A549 (cell line): ENCODE results near the gene DDN. TPM values are rescaled to one million over a fixed set of nuclear protein-coding genes. Genes with fewer than 3 reads are reported as not detected.

Experiments
- ATAC-seq, 2 experiments: fragments of 200-7000 bp in 1 of 2; fragments of >200 bp in 1 of 2; cut with Nextera tagmentation in 1 of 2; cut with Tn5 transposase in 1 of 2; 3 replicates each; pipeline versions ENCODE4 v1.8.0 to v1.9.1; 2018 to 2020; ENCODE audit warnings: mild to moderate bottlenecking in 1 of 2, moderate library complexity in 1 of 2
- CTCF ChIA-PET: fragments of 300-600 bp; sonication (Branson Sonifier 250); formaldehyde crosslinking; extraction: SDS; loops from one replicate; lab custom pipeline; 2021; ENCODE audit warnings: antibody characterized with exemption, inconsistent platforms; lab: Yijun Ruan, JAX
- POLR2A ChIA-PET: fragments of 350-600 bp; formaldehyde crosslinking; extraction: SDS; loops from one replicate; lab custom pipeline; 2021; ENCODE audit warnings: antibody characterized with exemption, inconsistent platforms; lab: Yijun Ruan, JAX
- DNase-seq, 2 experiments: peaks; one replicate each; pipeline versions ENCODE4 v3.0.0 to v3.0.0-alpha.2; 2011 to 2016; ENCODE audit warnings: low read depth in 1 of 2, low spot score in 1 of 2
- FAIRE-seq: peaks from 2 replicates; lab custom pipeline; 2011; peaks lifted over from hg19 to GRCh38; lab: Jason Lieb, UNC
- H3K27ac ChIP-seq, 2 experiments: fragments of >200 bp; sonication (Bioruptor Twin); formaldehyde crosslinking; 3 replicates each; pipeline ENCODE4 v1.5.1; 2016 to 2017
- H3K4me1 ChIP-seq: fragments of >200 bp; sonication (Bioruptor Twin); formaldehyde crosslinking; 3 replicates; pipeline ENCODE4 v1.6.1; 2016
- H3K4me2 ChIP-seq: fragments of >200 bp; sonication (Bioruptor Twin); formaldehyde crosslinking; 3 replicates; pipeline ENCODE4 v1.6.1; 2016
- H3K4me3 ChIP-seq: fragments of >200 bp; sonication (Bioruptor Twin); formaldehyde crosslinking; 3 replicates; pipeline ENCODE4 v1.5.1; 2016
- H3K9me3 ChIP-seq: fragments of >200 bp; sonication (Bioruptor Twin); formaldehyde crosslinking; 3 replicates; pipeline ENCODE4 v1.6.1; 2016
- CBX2 ChIP-seq: fragments of 200-600 bp; sonication (generic); IDR thresholded peaks from 2 replicates; pipeline ENCODE4 v1.6.1; 2016; ENCODE audit warnings: low read depth, mild to moderate bottlenecking, borderline replicate concordance
- CBX8 ChIP-seq: fragments of 200-600 bp; sonication (generic); IDR thresholded peaks from 2 replicates; pipeline ENCODE4 v1.6.1; 2016
- CHD2 ChIP-seq: fragments of 150-350 bp; IDR thresholded peaks from 2 replicates; pipeline ENCODE4 v1.6.1; 2014; ENCODE audit warnings: low read length; ENCODE audit not compliant: partially characterized antibody
- CHD4 ChIP-seq: fragments of 200-600 bp; sonication (generic); IDR thresholded peaks from 2 replicates; pipeline ENCODE4 v1.6.1; 2016; ENCODE audit warnings: antibody characterized with exemption, mild to moderate bottlenecking, borderline replicate concordance
- EP300 ChIP-seq, 2 experiments: fragments of >200 bp; sonication (Bioruptor Twin); formaldehyde crosslinking; IDR thresholded peaks; 2 replicates in 1 of 2; 3 replicates in 1 of 2; pipeline ENCODE4 v1.6.1; 2016 to 2017
- ESRRA ChIP-seq: fragments of 150-350 bp; IDR thresholded peaks from 2 replicates; pipeline ENCODE4 v1.6.1; 2014; ENCODE audit warnings: mild to moderate bottlenecking, low read length, borderline replicate concordance
- GATA3 ChIP-seq: IDR thresholded peaks from 2 replicates; pipeline ENCODE4 v1.6.1; 2012; ENCODE audit warnings: borderline replicate concordance
- HEYL ChIP-seq: fragments of 250-450 bp; sonication (Bioruptor Pico); IDR thresholded peaks from 2 replicates; pipeline ENCODE4 v1.8.0; 2021; ENCODE audit warnings: mild to moderate bottlenecking, moderate library complexity
- HOXB13 ChIP-seq: fragments of 250-450 bp; sonication (Bioruptor Pico); IDR thresholded peaks from 2 replicates; pipeline ENCODE4 v1.5.0; 2020; ENCODE audit warnings: low read depth, mild to moderate bottlenecking, moderate library complexity
- HOXB5 ChIP-seq: fragments of 250-450 bp; sonication (Bioruptor Pico); IDR thresholded peaks from 2 replicates; pipeline ENCODE4 v1.5.0; 2020; ENCODE audit warnings: mild to moderate bottlenecking, moderate library complexity
- JUNB ChIP-seq: fragments of >200 bp; sonication (Bioruptor Twin); formaldehyde crosslinking; IDR thresholded peaks from 2 replicates; pipeline ENCODE4 v1.6.1; 2016
- KDM1A ChIP-seq: fragments of 200-600 bp; sonication (generic); IDR thresholded peaks from 2 replicates; pipeline ENCODE4 v1.6.1; 2016; ENCODE audit warnings: low read depth, mild to moderate bottlenecking
- KDM5A ChIP-seq: fragments of 200-600 bp; sonication (generic); IDR thresholded peaks from 2 replicates; pipeline ENCODE4 v1.6.1; 2016; ENCODE audit warnings: antibody characterized with exemption, mild to moderate bottlenecking
- MAFK ChIP-seq: fragments of 450-650 bp; IDR thresholded peaks from 2 replicates; pipeline ENCODE4 v1.6.1; 2014; ENCODE audit not compliant: partially characterized antibody
- MAZ ChIP-seq: fragments of 150-350 bp; IDR thresholded peaks from 2 replicates; pipeline ENCODE4 v1.6.1; 2014; ENCODE audit warnings: antibody characterized with exemption, low read depth, low read length, borderline replicate concordance
- NFE2L2 ChIP-seq: fragments of 150-350 bp; conservative IDR thresholded peaks from 2 replicates; pipeline ENCODE4 v1.6.1; 2014; ENCODE audit warnings: low read length
- NPAS2 ChIP-seq: fragments of 250-450 bp; sonication (Bioruptor Pico); IDR thresholded peaks from 2 replicates; pipeline ENCODE4 v1.8.0; 2022; ENCODE audit warnings: mild to moderate bottlenecking, moderate library complexity, borderline replicate concordance
- RAD21 ChIP-seq, 2 experiments: fragments of >200 bp in 1 of 2; sonication (Bioruptor Twin) in 1 of 2; formaldehyde crosslinking in 1 of 2; IDR thresholded peaks in 1 of 2; conservative IDR thresholded peaks in 1 of 2; 2 replicates in 1 of 2; 3 replicates in 1 of 2; pipeline ENCODE4 v1.6.1; 2012 to 2018; ENCODE audit warnings: inconsistent platforms in 1 of 2
- RCOR1 ChIP-seq: fragments of 150-350 bp; IDR thresholded peaks from 2 replicates; pipeline ENCODE4 v1.6.1; 2014; ENCODE audit warnings: antibody characterized with exemption, low read length, low read depth
- RFX5 ChIP-seq: fragments of 450-650 bp; IDR thresholded peaks from 2 replicates; pipeline ENCODE4 v1.7.1; 2014; ENCODE audit warnings: antibody characterized with exemption, mild to moderate bottlenecking, moderate library complexity
- SMC3 ChIP-seq: fragments of >200 bp; sonication (Bioruptor Twin); formaldehyde crosslinking; IDR thresholded peaks from 3 replicates; pipeline ENCODE4 v1.6.1; 2018; ENCODE audit warnings: inconsistent platforms
- SREBF2 ChIP-seq: fragments of 450-650 bp; IDR thresholded peaks from 2 replicates; pipeline ENCODE4 v1.6.1; 2014; ENCODE audit warnings: mild to moderate bottlenecking, moderate library complexity
- ZC3H11A ChIP-seq: fragments of 450-650 bp; IDR thresholded peaks from 2 replicates; pipeline ENCODE4 v1.6.1; 2014; ENCODE audit warnings: antibody characterized with exemption, mild to moderate bottlenecking
- ZFP36 ChIP-seq: fragments of 450-650 bp; IDR thresholded peaks from 2 replicates; pipeline ENCODE4 v1.6.1; 2014; ENCODE audit warnings: borderline replicate concordance; ENCODE audit not compliant: partially characterized antibody
- ZNF302 ChIP-seq: fragments of 250-450 bp; sonication (Bioruptor Pico); IDR thresholded peaks from 2 replicates; pipeline ENCODE4 v1.9.0; 2021; ENCODE audit warnings: inconsistent platforms, mild to moderate bottlenecking, moderate library complexity
- WGBS: methylation state at CpG from one replicate; pipeline ENCODE4 v1.1.6; 2017; ENCODE audit errors: missing lambda C conversion rate; 5-methylcytosine and 5-hydroxymethylcytosine counted together
- polyA plus RNA-seq, 4 experiments: library from polyadenylated mRNA; depleted of rRNA in 3 of 4; stranded (reverse); fragments of >200 nt; fragmentation: RNase III in 1 of 4; extraction: RNeasy Plus Mini Kit Qiagen cat#74134 plus additional on column Dnase treatment in 1 of 4; gene quantifications; 2 replicates in 3 of 4; 3 replicates in 1 of 4; pipeline ENCODE4 v1.2.3, GENCODE V29; 2011 to 2017
- TF ChIP-seq, protein P1 (sequence below): IDR thresholded peaks from 2 replicates; pipeline ENCODE4 v1.6.1; 2012; ENCODE audit warnings: low read depth, borderline replicate concordance
- TF ChIP-seq, protein P2 (sequence below): fragments of 250-450 bp; sonication (Bioruptor Pico); IDR thresholded peaks from 2 replicates; pipeline ENCODE4 v1.5.0; 2020; ENCODE audit warnings: low read depth, mild to moderate bottlenecking, moderate library complexity
- TF ChIP-seq, protein P3 (sequence below): fragments of 150-350 bp; IDR thresholded peaks from 2 replicates; pipeline ENCODE4 v1.6.1; 2014; ENCODE audit warnings: low read depth, mild to moderate bottlenecking, low read length
- TF ChIP-seq, protein P4 (sequence below): IDR thresholded peaks from 2 replicates; pipeline ENCODE4 v1.6.1; 2012

Gene DDN
- polyA plus RNA-seq, 2 of the 4 experiments (the other 2 are of a cell fraction), result 0.12 to 0.50 TPM

DNA sequence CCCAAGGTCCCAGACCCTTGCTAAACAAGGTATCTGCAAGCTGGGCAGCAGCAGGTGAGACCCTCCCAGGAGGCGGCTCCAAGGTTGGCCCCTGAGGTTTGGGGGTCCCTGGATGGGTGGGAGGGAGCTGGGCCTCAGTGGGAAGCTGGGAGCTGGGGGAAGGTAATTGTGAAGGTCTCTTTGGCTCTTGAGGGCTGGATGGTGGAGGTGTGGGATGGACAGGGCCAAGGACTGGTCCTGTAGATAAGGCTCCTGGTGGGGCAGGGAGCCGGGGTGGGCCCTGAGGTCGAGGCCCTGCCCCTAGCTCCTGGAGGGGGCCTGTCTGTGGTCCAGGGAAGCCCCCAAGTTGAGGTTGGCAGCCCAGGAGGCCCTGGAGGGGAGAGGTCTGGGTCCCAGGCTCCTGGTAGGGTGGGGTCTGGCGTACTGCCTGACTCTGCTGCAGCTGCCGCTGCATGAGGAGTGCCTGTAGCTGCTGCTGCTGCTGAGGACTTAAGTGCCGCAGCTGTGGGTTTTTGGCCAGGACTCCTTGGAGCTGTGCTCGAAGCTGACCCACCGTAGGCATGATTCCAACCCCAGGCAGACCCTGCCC, 32.5 kb upstream of the DDN start:
- POLR2A ChIA-PET, result interaction anchor here (0.7 kb wide), 1 partner anchor 12 kb away, joined by 3 read pairs; no protein-coding TSS in a partner anchor
- no peaks in the 10 kb centered on the region for H3K9me3 ChIP-seq
- no peak overlapping the region for H3K4me2 ChIP-seq
- FAIRE-seq (no peak), ATAC-seq (peak in 1 of 2 experiments; percentile 4; a peak in 3 of 6 replicates), DNase-seq (no peak)
- 91% methylated on average over 6 of the region's 8 CpGs for WGBS
- CTCF ChIA-PET, result interaction anchor here (0.6 to 5.2 kb wide), 6 partner anchors 9 to 43 kb away, joined by 3 to 34 read pairs (median 5); no protein-coding TSS in a partner anchor
- no peaks in the 10 kb centered on the region for H3K4me1 ChIP-seq
- no peak overlapping the region for H3K27ac ChIP-seq
- no peak overlapping the region for H3K4me3 ChIP-seq
- TF ChIP-seq, protein P1, sequence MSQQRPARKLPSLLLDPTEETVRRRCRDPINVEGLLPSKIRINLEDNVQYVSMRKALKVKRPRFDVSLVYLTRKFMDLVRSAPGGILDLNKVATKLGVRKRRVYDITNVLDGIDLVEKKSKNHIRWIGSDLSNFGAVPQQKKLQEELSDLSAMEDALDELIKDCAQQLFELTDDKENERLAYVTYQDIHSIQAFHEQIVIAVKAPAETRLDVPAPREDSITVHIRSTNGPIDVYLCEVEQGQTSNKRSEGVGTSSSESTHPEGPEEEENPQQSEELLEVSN, result no peak
- TF ChIP-seq CHD2 (no peak), HOXB5 (CRISPR knock-in tag) (no peak), ZFP36 (no peak), CBX2 (no peak), EP300 (IDR thresholded peaks at IDR 0.05) (no peak), CBX8 (no peak), RCOR1 (no peak), SMC3 (no peak), ZC3H11A (no peak), KDM5A (no peak), HEYL (no peak), CHD4 (no peak), JUNB (no peak)
- TF ChIP-seq, protein P2, sequence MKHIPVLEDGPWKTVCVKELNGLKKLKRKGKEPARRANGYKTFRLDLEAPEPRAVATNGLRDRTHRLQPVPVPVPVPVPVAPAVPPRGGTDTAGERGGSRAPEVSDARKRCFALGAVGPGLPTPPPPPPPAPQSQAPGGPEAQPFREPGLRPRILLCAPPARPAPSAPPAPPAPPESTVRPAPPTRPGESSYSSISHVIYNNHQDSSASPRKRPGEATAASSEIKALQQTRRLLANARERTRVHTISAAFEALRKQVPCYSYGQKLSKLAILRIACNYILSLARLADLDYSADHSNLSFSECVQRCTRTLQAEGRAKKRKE (CRISPR knock-in tag), result no peak
- TF ChIP-seq, protein P3, sequence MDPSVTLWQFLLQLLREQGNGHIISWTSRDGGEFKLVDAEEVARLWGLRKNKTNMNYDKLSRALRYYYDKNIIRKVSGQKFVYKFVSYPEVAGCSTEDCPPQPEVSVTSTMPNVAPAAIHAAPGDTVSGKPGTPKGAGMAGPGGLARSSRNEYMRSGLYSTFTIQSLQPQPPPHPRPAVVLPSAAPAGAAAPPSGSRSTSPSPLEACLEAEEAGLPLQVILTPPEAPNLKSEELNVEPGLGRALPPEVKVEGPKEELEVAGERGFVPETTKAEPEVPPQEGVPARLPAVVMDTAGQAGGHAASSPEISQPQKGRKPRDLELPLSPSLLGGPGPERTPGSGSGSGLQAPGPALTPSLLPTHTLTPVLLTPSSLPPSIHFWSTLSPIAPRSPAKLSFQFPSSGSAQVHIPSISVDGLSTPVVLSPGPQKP, result no peak
- TF ChIP-seq, protein P4, sequence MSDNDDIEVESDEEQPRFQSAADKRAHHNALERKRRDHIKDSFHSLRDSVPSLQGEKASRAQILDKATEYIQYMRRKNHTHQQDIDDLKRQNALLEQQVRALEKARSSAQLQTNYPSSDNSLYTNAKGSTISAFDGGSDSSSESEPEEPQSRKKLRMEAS, result no peak

DNA sequence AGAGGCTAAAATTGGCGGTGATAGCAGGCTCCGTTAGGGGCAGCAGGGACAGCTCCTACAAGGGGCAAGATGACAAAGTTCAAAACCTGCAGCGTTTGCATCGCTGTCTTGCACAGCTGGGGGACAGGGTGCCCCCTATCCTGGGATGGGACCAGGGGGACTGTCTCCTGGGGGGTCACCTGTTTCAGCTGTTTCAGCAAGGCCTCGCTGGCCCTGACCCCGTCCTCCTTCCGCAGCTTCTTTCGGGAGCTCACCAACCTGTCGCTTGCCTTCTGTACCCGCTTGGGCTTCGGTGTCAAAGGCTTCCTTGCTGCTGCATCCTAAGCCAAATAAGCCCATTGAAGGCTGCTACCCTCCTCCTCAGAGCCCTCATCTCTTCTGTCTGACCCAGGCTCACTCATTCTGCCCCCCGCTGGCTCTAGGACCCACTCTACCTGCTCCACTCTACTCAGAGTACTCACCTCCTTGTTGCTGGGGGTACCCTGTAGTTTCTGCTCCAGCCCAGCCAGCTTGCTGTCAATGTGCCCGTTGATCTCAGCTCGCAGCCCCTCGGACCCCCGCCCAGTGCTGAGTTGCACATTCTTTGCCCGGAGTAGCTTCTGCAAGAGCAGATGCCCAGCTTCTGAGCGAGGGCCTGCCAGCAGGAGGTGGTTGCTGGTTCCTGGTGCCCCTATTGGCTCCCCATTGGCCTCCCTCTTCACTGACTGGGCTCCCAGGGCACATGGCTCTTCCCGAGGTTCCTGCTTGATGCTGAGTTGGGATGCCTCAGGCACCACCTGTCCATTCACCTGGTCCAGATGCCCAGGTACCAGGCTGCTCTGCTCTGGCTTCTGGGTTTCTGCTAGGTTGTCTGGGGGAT, 31.8 kb upstream of the DDN start:
- Histone ChIP-seq H3K4me3 (no peak overlapping the region), H3K27ac (no peak overlapping the region), H3K4me1 (no peaks in the 10 kb centered on the region), H3K9me3 (no peaks in the 10 kb centered on the region), H3K4me2 (no peak overlapping the region)
- FAIRE-seq (no peak), DNase-seq (no peak), ATAC-seq (peak in 1 of 2 experiments; percentile 8; a peak in 2 of 6 replicates)
- CTCF ChIA-PET, result interaction anchor here (0.6 to 5.2 kb wide), 11 partner anchors 8 to 943 kb away, joined by 3 to 34 read pairs (median 4); no protein-coding TSS in a partner anchor
- 95% methylated on average over 19 of the region's 19 CpGs for WGBS
- POLR2A ChIA-PET, result interaction anchor here (1.0 kb wide), 1 partner anchor 33 kb away, joined by 4 read pairs; no protein-coding TSS in a partner anchor
- TF ChIP-seq EP300 (IDR thresholded peaks at IDR 0.05) (no peak), NFE2L2 (no peak), NPAS2 (CRISPR knock-in tag) (no peak), JUNB (no peak), RFX5 (no peak), HOXB5 (CRISPR knock-in tag) (no peak), GATA3 (no peak), ZC3H11A (no peak), RAD21 (conservative IDR thresholded peaks at IDR 0.05 in 1 of 2, IDR thresholded peaks at IDR 0.05 in 1 of 2) (no peak), HOXB13 (CRISPR knock-in tag) (no peak), ZNF302 (no peak), SREBF2 (no peak), ESRRA (no peak), MAFK (no peak), MAZ (no peak), KDM1A (no peak)
- TF ChIP-seq, protein P1, result no peak
- TF ChIP-seq, protein P2 (CRISPR knock-in tag), result no peak
